UCSD-AML1 (cell line): ENCODE results near the gene ST3GAL6.

ENCODE experiments used
- DNase-seq: peaks from one replicate; lab custom pipeline; 2025; ENCODE audit not compliant: unreplicated experiment; lab: John Stamatoyannopoulos, UW

The ST3GAL6 gene

GRCh38 chr3:98775459-98776139, 12.5 kb downstream of the ST3GAL6 start:
- DNase-seq, result no peak

DNA sequence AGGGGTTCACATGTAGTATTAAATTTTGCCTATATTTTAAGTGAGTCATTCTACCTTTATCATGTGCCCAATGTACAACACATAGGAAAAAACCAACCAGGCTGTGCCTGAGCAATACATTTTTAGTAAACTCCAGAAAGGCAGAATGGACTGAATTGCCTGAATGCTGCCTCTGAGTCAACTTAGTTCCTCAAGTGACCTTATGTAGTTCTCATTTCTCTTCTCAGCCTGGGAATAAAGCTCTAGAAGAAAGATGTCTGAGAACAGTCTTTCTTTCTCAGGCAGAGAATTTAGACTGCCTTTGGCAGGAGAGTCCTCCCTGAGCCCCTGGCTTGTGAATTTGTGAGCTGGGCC, 13.0 kb downstream of the ST3GAL6 start:
- no peak for DNase-seq

GRCh38 chr3:98777286-98777685, 14.1 kb downstream of the ST3GAL6 start:
- DNase-seq, result no peak

GRCh38 chr3:98777801-98778220, 14.7 kb downstream of the ST3GAL6 start:
- DNase-seq, result no peak

DNA sequence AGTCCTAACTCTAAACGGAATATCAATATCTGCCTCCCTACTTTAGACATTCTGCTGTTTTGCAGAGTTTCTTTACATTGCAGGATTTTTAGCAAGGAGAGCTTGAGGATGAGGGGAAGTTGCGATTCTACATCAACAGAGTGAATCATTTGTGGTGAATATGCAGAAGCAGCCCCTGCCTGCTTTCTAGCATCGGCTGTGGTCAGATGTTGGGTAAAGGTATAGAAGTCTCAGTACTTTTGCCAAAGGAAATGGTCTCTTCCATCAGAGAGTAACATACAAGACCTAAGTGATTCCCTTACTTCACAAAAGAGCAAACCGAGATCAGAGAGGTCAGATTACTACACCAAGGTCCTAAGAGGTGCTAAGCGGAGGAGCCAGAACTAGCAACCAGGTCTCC, 15.2 kb downstream of the ST3GAL6 start:
- DNase-seq, result no peak

DNA sequence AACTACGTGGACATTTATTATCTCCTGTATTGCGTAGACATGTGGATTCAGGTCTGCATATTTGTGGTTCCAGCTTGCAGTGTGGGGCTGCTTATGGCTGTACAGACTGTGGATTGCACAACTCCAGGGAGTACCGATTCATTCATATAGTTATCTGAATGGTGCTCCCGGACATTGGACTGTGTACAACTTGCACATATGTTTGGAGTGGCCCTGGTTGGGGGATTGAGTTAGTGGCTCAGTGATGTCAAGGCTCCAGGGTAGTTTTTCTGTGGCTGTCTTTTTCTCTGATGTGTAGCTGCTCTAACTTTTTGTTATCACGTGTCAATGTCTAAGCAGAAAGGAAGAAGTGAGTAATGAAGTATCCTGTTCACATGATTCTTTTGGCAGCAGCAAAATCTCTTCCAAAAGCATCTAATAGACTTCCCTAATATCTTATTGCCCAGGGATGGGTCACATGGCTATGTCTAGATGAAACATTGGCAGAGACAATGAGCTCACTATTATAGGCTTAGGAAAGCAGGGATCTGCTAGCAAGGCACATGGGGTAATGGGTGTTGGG, 15.8 kb downstream of the ST3GAL6 start:
- DNase-seq, result peak; percentile 7

GRCh38 chr3:98779541-98780335, 16.6 kb downstream of the ST3GAL6 start:
- no peak for DNase-seq

GRCh38 chr3:98780343-98780742, 17.2 kb downstream of the ST3GAL6 start:
- no peak for DNase-seq

GRCh38 chr3:98782824-98783500, 19.8 kb downstream of the ST3GAL6 start:
- DNase-seq, result no peak

DNA sequence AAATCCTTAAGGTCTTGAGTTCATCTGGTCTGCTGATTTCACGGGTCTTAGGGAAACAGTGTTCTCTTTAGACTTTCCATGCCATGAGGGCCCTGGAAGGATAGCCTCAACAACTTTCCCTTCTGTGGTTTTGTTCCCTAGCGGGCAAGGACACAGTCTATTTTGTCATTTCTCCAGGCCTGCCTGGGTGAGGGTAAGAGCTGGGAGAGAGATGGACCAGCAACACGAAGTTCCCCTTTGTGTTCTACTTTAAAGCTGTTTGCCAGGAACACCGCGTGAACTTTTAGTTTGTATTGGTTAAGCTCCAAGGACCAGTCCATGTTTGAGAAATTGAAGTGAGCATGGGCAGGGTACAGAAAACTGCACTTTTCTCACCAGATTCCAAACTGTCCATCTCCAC, 20.9 kb downstream of the ST3GAL6 start:
- DNase-seq, result no peak

DNA sequence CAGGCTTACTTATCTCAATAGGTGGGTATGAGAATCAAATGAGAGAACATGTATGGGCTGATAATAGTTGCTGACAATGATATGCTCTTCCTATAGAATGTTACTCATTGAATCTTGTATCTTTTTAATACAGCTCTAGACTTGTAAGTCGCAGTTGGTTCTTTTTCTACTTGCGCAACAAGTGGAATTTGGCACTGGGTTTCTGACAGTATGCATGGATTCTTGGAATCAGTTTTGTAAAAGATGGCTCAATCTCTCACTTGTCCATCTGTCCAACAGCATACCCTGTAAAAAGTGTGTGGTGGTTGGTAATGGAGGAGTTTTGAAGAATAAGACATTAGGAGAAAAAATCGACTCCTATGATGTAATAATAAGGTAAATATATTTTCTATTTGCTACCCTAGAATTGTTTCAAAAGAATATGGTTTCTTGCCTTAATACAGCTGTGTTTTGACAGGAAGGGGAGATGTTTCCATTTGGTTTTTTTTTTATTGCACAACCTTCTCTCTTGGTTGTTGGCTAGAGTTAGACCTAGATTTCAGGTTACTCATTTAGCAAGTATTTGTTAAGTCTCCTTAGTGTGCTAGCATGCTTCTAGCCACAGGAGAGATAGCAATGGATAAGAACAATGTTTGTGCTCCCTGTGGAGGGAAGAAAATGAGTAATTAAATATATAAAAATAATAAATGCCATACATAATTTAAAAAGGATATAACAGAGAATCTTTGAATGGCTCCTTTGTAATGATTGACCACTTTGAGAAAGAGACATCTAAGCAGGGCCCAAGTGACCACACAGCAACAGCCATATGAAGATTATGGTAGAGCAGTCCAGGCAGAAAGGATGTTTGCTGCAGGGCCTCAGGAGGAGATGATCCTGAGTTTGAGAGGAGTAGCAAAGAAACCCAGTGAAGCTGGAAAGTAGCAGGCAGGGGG, 21.8 kb downstream of the ST3GAL6 start:
- DNase-seq, result no peak

DNA sequence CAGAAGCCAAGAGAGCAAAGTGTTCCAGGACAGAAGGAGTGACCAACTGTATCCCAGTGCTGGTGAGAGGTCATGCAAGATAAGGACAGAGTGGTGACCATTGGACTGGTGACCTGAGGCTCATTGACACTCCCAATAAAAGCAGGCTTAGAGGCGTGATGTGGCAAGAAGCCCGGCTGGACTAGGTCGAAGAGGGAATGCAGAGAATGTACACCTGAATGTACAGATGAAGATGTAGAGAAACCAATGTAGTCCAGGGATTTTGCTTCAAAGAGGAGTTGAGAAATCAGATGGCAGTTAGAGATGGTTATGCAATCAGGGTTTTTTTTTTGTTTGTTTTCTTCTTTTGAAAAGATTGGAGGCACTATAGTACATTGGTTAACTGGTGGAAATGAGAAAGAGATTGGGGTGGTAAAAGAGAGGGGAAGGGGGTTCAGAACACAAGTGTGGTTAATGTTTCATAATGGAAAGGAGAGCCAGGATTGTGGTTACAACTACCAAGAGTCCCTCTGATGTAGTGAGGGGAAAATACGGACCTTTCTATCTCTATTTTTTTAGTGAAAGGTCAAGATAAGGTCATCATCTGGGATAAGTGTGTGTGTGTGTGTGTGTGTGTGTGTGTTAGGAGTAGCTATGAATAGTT, 23.3 kb downstream of the ST3GAL6 start:
- no peak for DNase-seq

GRCh38 chr3:98787181-98787580, 24.0 kb downstream of the ST3GAL6 start:
- no peak for DNase-seq

DNA sequence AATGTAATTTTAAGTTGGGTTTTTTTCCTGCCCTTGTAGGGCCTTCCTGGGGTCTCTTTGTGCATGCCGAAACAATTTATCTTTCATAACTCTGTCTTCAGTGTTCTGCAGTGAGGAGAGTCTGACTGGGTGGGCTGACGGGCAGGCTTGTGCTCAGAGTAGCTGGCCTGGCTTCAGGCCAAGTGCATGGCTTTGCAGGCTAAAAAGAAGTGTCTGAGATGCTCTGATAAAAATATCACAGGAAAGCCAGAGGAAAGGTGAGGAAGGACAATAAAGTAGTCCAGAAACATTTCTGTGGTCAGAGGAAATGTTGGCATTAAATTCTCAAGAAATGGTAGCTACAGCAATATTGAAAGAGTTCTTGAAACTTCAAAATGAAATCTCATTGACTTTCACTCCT, 25.5 kb downstream of the ST3GAL6 start:
- DNase-seq, result no peak

DNA sequence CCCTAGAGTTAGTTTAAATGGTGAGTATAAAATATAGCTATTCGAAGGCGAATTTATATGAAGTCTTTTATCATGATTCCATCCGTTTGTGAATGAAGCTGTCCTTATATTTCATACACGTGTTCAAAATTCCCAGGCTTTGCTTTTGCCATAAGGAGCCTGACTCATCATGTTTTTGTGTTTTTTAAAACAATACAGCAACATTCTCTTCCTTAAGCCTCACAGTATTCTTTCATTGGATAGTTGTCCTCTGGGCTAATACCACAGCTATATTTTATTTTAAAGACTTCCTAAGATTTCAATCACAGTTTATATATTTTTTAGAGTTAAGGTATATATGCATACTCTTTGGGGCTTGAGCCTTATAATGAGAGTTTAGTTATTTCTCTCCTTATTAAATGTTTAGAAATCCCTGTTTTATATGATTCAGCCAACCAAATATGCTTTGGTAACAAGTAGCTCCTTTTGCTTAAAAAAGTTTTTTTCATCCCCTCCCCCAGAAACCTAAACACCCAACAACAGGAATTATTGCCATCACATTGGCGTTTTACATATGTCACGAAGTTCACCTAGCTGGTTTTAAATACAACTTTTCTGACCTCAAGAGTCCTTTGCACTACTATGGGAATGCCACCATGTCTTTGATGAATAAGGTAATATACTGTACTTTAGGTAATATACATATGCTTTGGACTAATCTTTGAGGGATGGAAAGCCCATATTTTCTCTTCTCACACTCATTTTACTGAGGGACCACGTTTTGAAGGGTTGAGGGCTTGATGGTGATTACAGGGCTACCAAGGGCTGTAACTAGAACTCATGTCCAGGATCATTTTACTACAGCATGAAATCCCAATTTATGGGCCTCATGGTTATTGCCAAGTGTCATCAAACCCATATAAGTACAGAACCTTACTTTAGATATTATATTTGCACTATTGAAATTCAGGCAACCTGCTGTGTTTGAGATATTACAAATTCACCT, 28.5 kb downstream of the ST3GAL6 start:
- DNase-seq, result no peak

DNA sequence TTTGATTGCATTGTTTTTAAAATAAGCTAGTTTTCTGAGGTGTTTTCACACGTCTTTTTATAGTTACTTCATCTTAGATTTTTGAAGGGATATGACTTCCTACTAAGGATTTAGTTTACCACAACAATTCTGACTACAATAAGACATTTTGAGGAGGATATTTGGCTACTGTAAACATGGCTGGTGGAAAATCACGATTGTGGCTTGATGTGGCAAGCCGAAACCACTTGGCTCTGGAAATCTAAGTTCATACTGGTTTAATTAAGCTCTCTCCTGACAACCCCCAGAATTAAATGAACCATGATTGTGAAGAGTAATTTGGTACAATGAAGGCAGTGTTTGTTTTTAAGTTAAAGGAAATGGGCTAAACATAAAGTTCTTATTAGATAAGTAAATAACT, 30.8 kb downstream of the ST3GAL6 start:
- DNase-seq, result no peak

- DNase-seq, result no peak
Measured at GRCh38 chr3:98796334-98796733, 33.2 kb downstream of the ST3GAL6 start.

DNA sequence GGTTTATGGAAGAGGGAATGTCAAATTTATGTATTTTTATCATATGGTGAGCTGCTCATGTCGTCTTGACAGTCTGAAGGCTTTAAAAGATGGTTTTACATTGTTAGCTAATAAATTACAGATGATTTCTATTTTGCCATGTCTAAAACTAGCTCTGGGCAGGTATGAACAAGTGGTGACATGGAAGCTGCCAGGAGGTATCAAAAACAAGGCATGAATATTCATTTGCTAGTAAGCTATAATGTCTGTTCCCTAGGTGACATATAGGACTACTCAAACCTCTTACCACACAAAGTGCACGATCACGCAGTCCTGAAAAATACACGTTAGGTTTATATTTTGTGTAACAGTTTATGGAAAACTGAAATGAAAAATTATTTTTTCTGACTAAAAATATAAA, 34.8 kb downstream of the ST3GAL6 start:
- DNase-seq, result no peak

DNA sequence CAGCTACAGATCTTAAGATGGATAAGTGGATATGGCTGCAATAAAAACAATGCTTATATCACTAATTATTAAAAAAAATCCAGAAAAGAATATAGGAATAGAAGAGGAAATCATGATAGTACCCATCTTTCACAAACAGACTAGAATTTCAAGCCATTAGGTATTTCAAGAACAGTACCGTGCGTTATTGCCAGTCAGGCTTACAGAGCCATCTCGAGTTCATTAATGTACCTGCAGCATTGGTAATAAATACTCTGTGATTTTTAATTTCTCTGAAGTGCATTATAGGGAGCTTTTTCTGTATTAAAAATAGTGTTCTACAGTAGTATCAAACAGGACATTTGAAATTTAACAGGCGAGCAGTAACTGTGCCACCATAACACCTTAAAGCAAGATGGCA, 35.7 kb downstream of the ST3GAL6 start:
- DNase-seq, result no peak
